ENCODE data around the gene OR52E8.

OR52E8 gene

GRCh38 chr11:5807580-5807979, 49.9 kb downstream of the OR52E8 start:
- no peak for DNase-seq (ENCODE audit: low spot score)
